Mucosa of stomach (tissue), 1 donor: ENCODE results near the gene NSG2.

Source experiments
- H3K27me3 ChIP-seq: one replicate; pipeline ENCODE4 v1.7.0; 2013; ENCODE audit warnings: mild to moderate bottlenecking, low read length; ENCODE audit not compliant: control insufficient read depth, insufficient read depth
- H3K36me3 ChIP-seq: one replicate; pipeline ENCODE4 v1.7.0; 2013; ENCODE audit warnings: low read length; ENCODE audit not compliant: control insufficient read depth, insufficient read depth
- H3K4me1 ChIP-seq: one replicate; pipeline ENCODE4 v1.7.0; 2013; ENCODE audit warnings: mild to moderate bottlenecking, low read length; ENCODE audit not compliant: control insufficient read depth, insufficient read depth
- H3K4me3 ChIP-seq: one replicate; pipeline ENCODE4 v1.7.0; 2013; ENCODE audit warnings: low read length
- H3K9ac ChIP-seq: one replicate; pipeline ENCODE4 v1.7.0; 2013; ENCODE audit warnings: mild to moderate bottlenecking, low read length, moderate library complexity
- H3K9me3 ChIP-seq: one replicate; pipeline ENCODE4 v1.7.0; 2013; ENCODE audit warnings: mild to moderate bottlenecking, low read length, moderate library complexity; ENCODE audit not compliant: control insufficient read depth
- donor health status: Pancreatic carcinoma.

The NSG2 gene

DNA sequence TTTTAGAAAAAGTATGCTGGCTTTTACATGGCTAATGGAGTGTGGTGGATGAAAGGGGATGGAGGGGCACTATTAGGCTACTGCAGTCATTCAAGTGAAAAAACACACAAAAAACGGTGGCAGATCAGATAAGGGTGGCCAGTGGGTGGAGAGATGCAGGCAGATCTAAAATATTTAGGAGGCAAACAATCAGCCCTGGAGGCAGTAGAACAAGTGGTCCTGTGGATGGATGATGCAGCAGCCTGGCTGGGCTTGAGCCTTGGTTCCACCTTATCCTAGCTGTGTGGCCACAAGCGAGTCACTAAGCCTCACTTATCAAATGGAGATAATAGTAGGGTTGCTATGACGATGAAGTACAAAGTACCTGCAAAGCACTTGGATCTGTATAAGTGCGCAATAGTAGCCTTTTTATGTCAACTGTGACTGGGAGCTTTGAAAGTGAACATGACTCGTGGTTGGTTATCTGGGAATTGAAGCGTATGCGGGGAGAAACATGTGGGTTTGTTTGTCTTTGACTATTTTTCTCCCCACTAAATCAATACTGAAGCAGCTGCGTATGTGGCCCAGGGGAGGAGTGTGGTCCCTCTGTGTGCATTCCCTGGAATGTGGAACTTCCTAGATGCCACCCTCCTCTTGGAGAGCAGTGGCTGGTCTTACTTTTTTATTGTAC lies 20.2 kb downstream of the NSG2 start:
- H3K27me3 ChIP-seq, result no peaks in the 10 kb centered on the region

DNA sequence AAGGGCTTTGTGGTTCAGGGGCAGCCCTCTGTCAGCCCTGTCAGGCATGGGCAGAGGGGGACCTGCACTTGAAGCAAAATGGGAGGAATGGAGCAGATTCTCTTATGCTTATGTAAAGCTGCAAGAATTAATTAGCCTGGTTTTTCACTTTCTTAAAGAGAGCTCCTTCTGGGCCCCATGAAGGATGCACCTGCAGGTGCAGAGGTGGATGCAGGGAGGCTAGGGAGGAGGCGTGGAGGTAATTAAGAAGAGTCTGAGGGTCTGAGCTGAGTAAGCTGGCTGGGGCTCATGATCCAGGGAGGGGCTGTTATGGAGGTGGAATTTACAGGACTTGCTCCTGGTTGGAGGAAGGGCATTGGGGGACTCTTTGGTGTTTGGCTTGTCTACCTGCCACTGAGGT lies 22.0 kb downstream of the NSG2 start:
- Histone ChIP-seq H3K9me3 (no peaks in the 10 kb centered on the region), H3K4me1 (no peaks in the 10 kb centered on the region), H3K9ac (no peak overlapping the region), H3K36me3 (no peaks in the 10 kb centered on the region), H3K27me3 (no peaks in the 10 kb centered on the region), H3K4me3 (no peak overlapping the region)

More for the DNA sequence above, 20.2 kb downstream of the NSG2 start:
- no peaks in the 10 kb centered on the region for H3K4me1 ChIP-seq
- H3K36me3 ChIP-seq, result no peaks in the 10 kb centered on the region
- no peaks in the 10 kb centered on the region for H3K9me3 ChIP-seq
- H3K9ac ChIP-seq, result no peak overlapping the region
- no peak overlapping the region for H3K4me3 ChIP-seq

DNA sequence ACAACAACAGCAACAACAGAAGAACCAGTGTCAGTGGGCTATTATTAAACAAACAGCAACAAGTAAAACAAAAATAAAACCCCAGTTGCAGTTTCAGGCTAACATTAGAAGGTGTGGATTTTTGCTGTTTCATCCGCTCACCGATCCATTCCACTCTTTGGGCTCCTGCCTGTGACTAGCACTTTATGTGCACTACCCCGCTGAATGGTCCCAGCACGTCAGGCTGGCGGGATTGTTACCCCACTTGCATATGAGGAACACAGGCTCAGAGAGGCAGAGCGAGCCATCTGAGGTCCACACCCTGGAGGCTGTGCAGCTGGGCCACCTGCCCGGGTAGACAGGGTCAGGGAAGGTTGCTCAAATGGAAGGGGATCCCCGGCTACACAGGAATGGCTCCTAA lies 26.0 kb downstream of the NSG2 start:
- Histone ChIP-seq H3K9ac (no peak overlapping the region), H3K4me1 (no peaks in the 10 kb centered on the region), H3K36me3 (no peaks in the 10 kb centered on the region), H3K27me3 (no peaks in the 10 kb centered on the region), H3K9me3 (no peaks in the 10 kb centered on the region), H3K4me3 (no peak overlapping the region)

DNA sequence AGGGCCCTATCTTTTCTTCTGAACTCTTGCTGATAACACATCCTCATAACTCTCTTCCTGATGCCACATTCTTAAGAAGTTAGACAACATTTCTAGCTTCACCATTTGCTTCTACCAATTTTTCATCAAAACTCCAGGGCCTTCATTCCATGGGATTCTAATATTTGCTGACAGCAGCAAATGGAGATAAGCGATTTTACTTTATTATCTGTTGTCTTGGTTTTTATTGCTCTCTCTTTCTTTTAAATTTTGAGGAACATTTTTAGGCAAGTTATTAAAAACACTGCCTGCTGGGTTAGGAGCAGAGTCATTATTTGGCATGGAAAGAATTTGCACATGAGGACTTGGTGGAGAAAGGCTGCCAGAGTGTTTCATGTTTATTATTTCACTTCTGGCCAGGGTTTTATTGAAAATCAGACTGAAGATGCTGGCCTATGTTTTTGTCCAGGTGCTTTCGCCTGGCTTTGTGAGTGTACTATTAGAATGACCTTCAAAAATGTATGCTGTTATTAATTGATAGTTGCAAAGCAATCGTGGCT lies 27.7 kb downstream of the NSG2 start:
- no peaks in the 10 kb centered on the region for H3K4me1 ChIP-seq
- H3K27me3 ChIP-seq, result no peaks in the 10 kb centered on the region
- no peak overlapping the region for H3K9ac ChIP-seq
- no peaks in the 10 kb centered on the region for H3K36me3 ChIP-seq
- no peak overlapping the region for H3K4me3 ChIP-seq
- no peaks in the 10 kb centered on the region for H3K9me3 ChIP-seq

DNA sequence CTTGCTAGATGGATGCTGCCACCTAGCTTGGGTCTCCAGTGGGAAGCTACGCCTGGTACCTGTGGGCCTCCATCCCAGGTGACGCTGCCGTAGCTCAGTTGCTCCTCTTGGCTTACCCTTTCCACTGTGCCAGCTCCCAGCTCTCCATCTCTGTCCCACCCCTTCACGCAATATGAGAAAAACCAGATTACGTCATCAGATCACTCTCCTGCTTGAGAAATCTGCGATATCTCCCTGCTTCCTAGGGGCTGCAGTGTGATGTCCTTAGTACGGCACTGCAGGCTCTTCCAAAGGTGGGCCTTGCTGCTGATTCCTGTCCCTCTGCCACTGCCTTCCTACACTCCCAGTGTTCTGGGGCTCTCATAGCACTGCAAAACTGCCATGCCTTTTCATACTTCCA lies 28.9 kb downstream of the NSG2 start:
- Histone ChIP-seq H3K27me3 (no peaks in the 10 kb centered on the region), H3K9me3 (no peaks in the 10 kb centered on the region), H3K9ac (no peak overlapping the region), H3K36me3 (no peaks in the 10 kb centered on the region), H3K4me3 (no peak overlapping the region), H3K4me1 (no peaks in the 10 kb centered on the region)

DNA sequence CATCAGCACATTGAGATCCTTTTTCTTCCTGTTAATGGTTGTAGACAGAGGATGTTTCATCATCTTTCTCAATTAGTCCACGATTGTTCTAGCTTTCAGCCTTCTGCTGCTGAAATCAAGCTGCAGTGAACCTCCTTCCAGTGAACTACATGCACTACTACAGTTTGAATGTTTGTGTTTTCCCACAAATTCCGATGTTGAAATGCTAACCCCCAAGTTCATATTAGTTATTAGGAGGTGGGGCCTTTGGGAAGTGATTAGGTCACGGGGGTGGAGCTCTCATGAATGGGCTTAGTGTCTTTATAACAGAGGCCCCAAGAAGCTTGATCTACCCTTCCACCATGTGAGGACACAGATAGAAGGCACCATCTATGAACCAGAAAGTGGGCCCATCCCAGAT lies 32.9 kb downstream of the NSG2 start:
- Histone ChIP-seq H3K36me3 (no peaks in the 10 kb centered on the region), H3K9ac (no peak overlapping the region), H3K27me3 (no peaks in the 10 kb centered on the region), H3K4me3 (no peak overlapping the region), H3K9me3 (no peaks in the 10 kb centered on the region), H3K4me1 (no peaks in the 10 kb centered on the region)

DNA sequence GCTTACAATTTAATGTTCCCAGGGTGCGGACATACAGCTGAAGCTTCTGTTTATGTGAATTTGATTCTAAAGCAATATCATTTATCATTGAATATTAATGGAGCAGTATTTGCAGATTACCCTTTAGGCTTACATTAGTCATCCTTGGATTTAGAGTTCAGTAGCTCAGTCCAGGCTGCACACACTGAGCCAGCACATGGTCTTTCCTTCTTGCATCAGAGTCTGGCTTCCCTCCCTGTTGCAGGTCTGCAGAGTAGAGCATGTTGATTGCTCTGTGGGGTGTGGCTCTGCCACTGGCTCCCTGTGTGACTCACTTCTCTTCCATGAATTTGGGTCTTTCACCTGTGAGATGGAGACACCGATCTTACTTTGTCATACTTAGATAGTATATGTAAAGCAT lies 36.8 kb downstream of the NSG2 start:
- H3K9me3 ChIP-seq, result no peaks in the 10 kb centered on the region
- no peaks in the 10 kb centered on the region for H3K27me3 ChIP-seq
- no peaks in the 10 kb centered on the region for H3K4me1 ChIP-seq
- H3K4me3 ChIP-seq, result no peak overlapping the region
- H3K9ac ChIP-seq, result no peak overlapping the region
- H3K36me3 ChIP-seq, result no peaks in the 10 kb centered on the region

DNA sequence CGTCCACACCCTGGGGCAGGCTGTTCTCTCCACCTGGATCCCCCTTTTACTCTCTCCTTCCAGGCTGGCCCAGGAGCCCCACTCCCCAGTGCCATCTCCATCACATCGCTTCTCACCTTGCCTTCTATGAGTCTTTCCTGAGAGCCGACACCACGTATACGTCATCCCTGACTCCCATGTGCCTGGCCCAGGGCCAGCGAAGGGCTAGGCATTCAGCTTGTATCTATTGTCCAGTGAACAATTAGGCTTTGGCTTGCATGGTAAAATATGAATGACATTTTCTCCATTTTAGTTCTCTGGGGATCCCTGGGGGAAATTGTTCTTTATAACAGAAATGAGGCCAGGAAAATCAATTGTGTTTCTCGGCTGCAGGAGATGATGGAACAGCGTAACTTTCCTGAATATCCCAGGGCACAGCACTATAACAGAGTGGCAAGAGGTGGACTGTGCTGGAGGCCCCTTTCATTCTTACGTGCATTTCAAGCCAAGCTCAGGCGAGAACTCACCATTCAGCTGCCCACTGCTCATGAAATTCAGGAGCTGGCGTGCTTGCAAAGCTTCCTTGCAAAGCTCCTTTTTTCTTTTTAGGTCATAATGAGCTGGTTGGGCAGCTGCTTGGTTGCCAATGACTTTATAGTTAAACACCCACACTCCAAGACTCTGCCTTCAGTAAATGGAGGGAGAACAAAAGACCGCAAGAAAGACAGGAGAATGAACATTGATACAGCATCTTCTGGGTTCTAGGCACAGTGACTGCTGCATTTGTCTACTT lies 37.7 kb downstream of the NSG2 start:
- Histone ChIP-seq H3K4me3 (no peak overlapping the region), H3K36me3 (no peaks in the 10 kb centered on the region), H3K9ac (no peak overlapping the region), H3K27me3 (no peaks in the 10 kb centered on the region), H3K9me3 (no peaks in the 10 kb centered on the region), H3K4me1 (no peaks in the 10 kb centered on the region)

DNA sequence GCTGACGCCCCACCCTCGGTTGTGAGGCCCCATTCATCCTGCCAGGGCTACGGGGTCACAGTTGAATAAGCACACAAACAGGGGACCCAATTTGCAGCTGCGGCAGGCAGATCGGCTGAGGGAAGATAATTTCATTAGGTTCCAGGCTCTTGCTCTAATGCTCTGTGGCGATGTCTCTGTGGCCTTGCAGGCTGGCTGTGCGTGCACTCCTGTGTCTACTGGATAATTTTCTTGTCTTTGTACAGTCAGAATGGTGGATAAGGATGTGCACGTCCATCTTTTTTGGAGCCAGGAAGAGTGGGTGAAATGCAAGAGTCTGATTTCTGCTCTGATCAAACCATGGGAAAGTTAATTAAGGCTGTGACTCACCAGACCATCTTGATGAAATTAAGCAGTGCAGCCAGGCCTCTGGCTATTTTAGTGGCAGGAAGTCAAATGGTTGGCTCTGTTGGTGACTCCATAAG lies 39.2 kb downstream of the NSG2 start:
- H3K9ac ChIP-seq, result no peak overlapping the region
- no peaks in the 10 kb centered on the region for H3K27me3 ChIP-seq
- H3K9me3 ChIP-seq, result no peaks in the 10 kb centered on the region
- no peak overlapping the region for H3K4me3 ChIP-seq
- H3K4me1 ChIP-seq, result no peaks in the 10 kb centered on the region
- H3K36me3 ChIP-seq, result no peaks in the 10 kb centered on the region

DNA sequence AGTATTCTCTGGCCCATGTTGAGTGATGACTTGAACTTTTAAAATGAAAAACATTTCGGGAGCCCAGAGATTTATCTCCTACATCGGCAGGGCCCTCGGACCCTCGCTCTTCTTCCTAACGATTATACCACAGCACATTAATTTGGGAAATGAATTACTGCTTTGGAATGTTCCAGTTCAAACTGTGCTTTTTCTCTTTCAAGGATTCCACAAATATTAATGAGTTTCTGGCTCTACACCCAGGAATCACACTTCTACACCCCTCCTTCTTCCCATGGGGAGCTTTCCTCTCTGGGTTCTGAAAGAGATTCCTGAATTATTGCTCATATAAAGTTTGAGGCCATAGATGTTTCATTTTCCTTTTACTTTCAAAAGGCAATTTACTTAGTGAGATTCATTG lies 41.2 kb downstream of the NSG2 start:
- no peaks in the 10 kb centered on the region for H3K9me3 ChIP-seq
- no peaks in the 10 kb centered on the region for H3K4me1 ChIP-seq
- no peaks in the 10 kb centered on the region for H3K27me3 ChIP-seq

DNA sequence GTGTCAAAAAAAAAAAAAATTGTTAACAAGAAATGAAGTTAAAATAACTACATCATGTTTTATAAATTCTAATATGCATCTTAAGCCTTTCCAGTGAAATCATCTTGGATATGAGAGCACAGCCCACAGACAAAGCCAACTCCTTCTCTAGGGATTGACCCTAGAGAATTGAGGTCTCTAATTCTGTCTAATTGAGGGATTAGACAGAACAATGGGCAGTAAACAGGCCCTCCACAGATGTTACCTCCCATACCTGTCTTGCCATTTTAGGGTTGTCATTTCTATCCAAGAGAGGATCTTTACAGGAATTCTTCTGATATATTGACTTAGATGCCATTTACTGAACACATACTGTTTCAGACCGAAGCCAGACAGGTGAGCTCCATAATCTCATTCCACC lies 42.3 kb downstream of the NSG2 start:
- no peaks in the 10 kb centered on the region for H3K4me1 ChIP-seq
- H3K4me3 ChIP-seq, result no peak overlapping the region
- H3K9ac ChIP-seq, result no peak overlapping the region
- H3K9me3 ChIP-seq, result no peaks in the 10 kb centered on the region
- no peaks in the 10 kb centered on the region for H3K27me3 ChIP-seq
- no peaks in the 10 kb centered on the region for H3K36me3 ChIP-seq

More for the DNA sequence above, 41.2 kb downstream of the NSG2 start:
- Histone ChIP-seq H3K9ac (no peak overlapping the region), H3K36me3 (no peaks in the 10 kb centered on the region), H3K4me3 (no peak overlapping the region)

DNA sequence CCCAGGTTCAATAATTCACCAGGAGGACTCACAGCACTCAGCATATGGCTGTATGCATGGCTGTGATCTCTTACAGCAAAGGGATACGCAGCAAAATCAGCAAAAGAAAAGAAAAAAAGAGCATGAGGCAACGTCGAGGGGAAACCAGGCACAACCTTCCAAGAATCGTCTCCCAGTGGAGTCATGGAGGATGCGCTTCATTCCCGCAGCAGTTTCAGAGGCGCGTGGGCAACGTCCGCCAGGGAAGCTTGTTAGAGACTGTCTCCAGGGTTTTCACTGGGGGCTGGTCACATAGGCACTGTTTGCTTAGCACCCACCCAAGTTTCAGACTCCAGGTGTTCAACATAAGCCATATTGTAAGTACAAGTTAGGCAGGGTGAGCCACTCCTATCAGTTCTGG lies 44.6 kb downstream of the NSG2 start:
- Histone ChIP-seq H3K4me1 (no peaks in the 10 kb centered on the region), H3K4me3 (no peak overlapping the region), H3K9me3 (no peaks in the 10 kb centered on the region), H3K36me3 (no peaks in the 10 kb centered on the region), H3K9ac (no peak overlapping the region), H3K27me3 (no peaks in the 10 kb centered on the region)
